B cell (primary cell): ENCODE measurements around the gene GPC3.

Experiments used
- CTCF ChIP-seq: fragments of 200-600 bp; IDR thresholded peaks from one replicate; pipeline ENCODE4 v1.8.0; 2022; ENCODE audit warnings: antibody characterized with exemption, mild to moderate bottlenecking
- EZH2 ChIP-seq: IDR thresholded peaks from 2 replicates; pipeline ENCODE4 v1.6.1; 2012; ENCODE audit warnings: borderline replicate concordance, low read depth, mild to moderate bottlenecking, moderate library complexity, low read length; ENCODE audit not compliant: insufficient read depth, poor library complexity, severe bottlenecking

- TF ChIP-seq CTCF, result no peak
- no peak for TF ChIP-seq EZH2
These were observed 15.3 kb downstream of the GPC3 start for GRCh38 chrX:133970076-133970475.
